DOHH2 (cell line): ENCODE results near the gene CERCAM.

ENCODE experiments used
- CTCF ChIP-seq: fragments of 200-600 bp; sonication (generic); IDR thresholded peaks from one replicate; pipeline ENCODE4 v1.5.1; 2014; ENCODE audit warnings: antibody characterized with exemption, mild to moderate bottlenecking, low read depth, low read length; ENCODE audit not compliant: poor library complexity, severe bottlenecking
- EZH2phosphoT487 ChIP-seq: fragments of 200-600 bp; sonication (generic); IDR thresholded peaks from 2 replicates; pipeline ENCODE4 v1.6.1; 2017; ENCODE audit warnings: borderline replicate concordance, mild to moderate bottlenecking, antibody characterized with exemption, low read length, moderate library complexity, mixed read lengths

- TF ChIP-seq CTCF (no peak), EZH2phosphoT487 (no peak)
Observed at GRCh38 chr9:128421482-128421996, 882 bp downstream of the CERCAM start.
